ENCODE results near the gene CYTH4.
"Not testable (repeated sequence)": the region's sequence is repeated elsewhere in the genome, so short reads cannot be mapped to it uniquely, and the experiment has no call there.

CYTH4 gene, protein sequence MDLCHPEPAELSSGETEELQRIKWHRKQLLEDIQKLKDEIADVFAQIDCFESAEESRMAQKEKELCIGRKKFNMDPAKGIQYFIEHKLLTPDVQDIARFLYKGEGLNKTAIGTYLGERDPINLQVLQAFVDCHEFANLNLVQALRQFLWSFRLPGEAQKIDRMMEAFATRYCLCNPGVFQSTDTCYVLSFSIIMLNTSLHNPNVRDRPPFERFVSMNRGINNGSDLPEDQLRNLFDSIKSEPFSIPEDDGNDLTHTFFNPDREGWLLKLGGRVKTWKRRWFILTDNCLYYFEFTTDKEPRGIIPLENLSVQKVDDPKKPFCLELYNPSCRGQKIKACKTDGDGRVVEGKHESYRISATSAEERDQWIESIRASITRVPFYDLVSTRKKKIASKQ

GRCh38 chr22:37282385-37282677 is at the start of gene CYTH4:
Gene CYTH4, plus strand, starts transcription at chr22:37282508. Its CDS starts 62 bp downstream, at chr22:37282570.
- H3K27ac ChIP-seq, result no peak within 1 kb of the TSS
- TF ChIP-seq, protein P1, sequence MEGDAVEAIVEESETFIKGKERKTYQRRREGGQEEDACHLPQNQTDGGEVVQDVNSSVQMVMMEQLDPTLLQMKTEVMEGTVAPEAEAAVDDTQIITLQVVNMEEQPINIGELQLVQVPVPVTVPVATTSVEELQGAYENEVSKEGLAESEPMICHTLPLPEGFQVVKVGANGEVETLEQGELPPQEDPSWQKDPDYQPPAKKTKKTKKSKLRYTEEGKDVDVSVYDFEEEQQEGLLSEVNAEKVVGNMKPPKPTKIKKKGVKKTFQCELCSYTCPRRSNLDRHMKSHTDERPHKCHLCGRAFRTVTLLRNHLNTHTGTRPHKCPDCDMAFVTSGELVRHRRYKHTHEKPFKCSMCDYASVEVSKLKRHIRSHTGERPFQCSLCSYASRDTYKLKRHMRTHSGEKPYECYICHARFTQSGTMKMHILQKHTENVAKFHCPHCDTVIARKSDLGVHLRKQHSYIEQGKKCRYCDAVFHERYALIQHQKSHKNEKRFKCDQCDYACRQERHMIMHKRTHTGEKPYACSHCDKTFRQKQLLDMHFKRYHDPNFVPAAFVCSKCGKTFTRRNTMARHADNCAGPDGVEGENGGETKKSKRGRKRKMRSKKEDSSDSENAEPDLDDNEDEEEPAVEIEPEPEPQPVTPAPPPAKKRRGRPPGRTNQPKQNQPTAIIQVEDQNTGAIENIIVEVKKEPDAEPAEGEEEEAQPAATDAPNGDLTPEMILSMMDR (conservative IDR thresholded peaks at IDR 0.05), result no peak

GRCh38 chr22:37233371-37233750 is 48.9 kb upstream of the CYTH4 start:
- H3K27ac ChIP-seq, result not testable (repeated sequence)

GRCh38 chr22:37233751-37234631 is 48.3 kb upstream of the CYTH4 start:
- TF ChIP-seq, protein P1 (conservative IDR thresholded peaks at IDR 0.05), result no peak
- no peak overlapping the region for H3K27ac ChIP-seq

GRCh38 chr22:37234736-37235711 is 47.3 kb upstream of the CYTH4 start:
- no peak overlapping the region for H3K27ac ChIP-seq
- TF ChIP-seq, protein P1 (conservative IDR thresholded peaks at IDR 0.05), result no peak

- TF ChIP-seq, protein P1 (conservative IDR thresholded peaks at IDR 0.05), result no peak
- no peak overlapping the region for H3K27ac ChIP-seq
These were observed 46.3 kb upstream of the CYTH4 start for GRCh38 chr22:37235897-37236607.

DNA sequence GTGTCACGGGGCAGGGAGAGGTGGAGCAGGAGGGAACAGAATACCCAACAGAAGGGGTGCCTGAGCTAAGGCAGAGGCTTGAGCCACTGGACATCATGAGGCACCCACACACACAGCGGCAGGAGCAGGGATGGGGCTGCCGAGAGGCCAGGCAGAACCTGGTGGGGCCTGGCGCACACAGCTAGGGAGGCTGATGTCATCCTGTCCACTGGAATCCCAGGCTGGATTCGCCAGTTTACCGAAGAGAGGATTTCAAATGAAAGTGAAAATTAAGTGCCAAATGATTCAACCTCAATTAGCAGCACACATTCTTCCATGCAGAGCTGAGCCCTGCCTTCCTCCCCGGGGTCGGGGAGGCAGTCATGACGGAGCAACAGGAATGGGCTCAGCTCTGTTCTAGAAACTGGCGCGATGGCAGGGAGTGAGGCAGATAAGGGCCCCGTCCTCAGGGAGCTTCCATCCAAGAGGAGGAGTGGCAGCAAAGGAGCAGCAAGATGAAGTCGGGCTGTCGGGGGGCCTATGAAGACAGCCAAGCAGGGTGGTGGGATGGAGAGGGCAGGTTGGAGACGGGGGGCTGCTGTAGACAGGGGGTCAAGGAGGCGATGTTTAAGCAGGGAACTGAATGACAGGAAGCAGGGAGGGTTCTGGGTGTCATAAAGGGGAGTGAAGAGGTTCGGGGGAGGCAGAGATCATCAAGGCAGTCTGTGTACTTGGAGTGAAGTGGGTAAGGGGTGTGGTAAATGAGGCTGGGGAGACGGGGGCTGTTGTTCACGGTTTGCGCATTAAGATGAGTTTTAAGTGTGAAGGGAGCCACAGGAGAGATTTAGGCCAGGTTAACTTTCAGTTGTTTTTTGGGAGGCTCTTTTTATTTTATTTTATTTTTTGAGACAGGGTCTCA is 44.7 kb upstream of the CYTH4 start:
- TF ChIP-seq, protein P1 (conservative IDR thresholded peaks at IDR 0.05), result no peak
- H3K27ac ChIP-seq, result no peak overlapping the region
